Kidney (tissue), 14 donors: Measurements from ENCODE around the gene CIBAR2. TPM values are rescaled to one million over a fixed set of nuclear protein-coding genes. Genes with fewer than 3 reads are reported as not detected.

Source experiments
- DNase-seq, 5 donors: peaks; one replicate each; pipeline ENCODE4 v3.0.0-alpha.2; 2013 to 2020
- FAIRE-seq: peaks from 2 replicates; lab custom pipeline; 2012; peaks lifted over from hg19 to GRCh38; lab: Jason Lieb, UNC
- H3K27ac ChIP-seq, 2 donors: one replicate each; pipeline ENCODE4 v1.7.0; 2013; ENCODE audit warnings: low read depth in 2 of 2, low read length in 2 of 2, inconsistent platforms in 1 of 2
- H3K27me3 ChIP-seq: one replicate; pipeline ENCODE4 v1.7.1; 2013; ENCODE audit warnings: low read length, inconsistent platforms; ENCODE audit not compliant: control insufficient read depth, insufficient read depth
- H3K36me3 ChIP-seq, 3 donors: one replicate each; pipeline versions ENCODE4 v1.7.0 to v1.7.1; 2013; ENCODE audit warnings: low read length in 3 of 3, control low read depth in 1 of 3, inconsistent platforms in 1 of 3; ENCODE audit not compliant: insufficient read depth in 3 of 3, control insufficient read depth in 2 of 3
- H3K4me1 ChIP-seq, 3 donors: one replicate each; pipeline versions ENCODE4 v1.7.0 to v1.7.1; 2013; ENCODE audit warnings: low read length in 3 of 3, inconsistent platforms in 1 of 3, low read depth in 1 of 3; ENCODE audit not compliant: control insufficient read depth in 2 of 3, insufficient read depth in 2 of 3
- H3K4me3 ChIP-seq, 3 donors: one replicate each; pipeline versions ENCODE4 v1.7.0 to v1.8.1; 2013; ENCODE audit warnings: low read length in 3 of 3, control low read depth in 1 of 3, inconsistent platforms in 1 of 3
- H3K9ac ChIP-seq, 3 donors: one replicate each; pipeline versions ENCODE4 v1.7.0 to v1.7.1; 2013; ENCODE audit warnings: low read length in 3 of 3, control low read depth in 1 of 3, inconsistent platforms in 1 of 3
- H3K9me3 ChIP-seq, 3 donors: one replicate each; pipeline versions ENCODE4 v1.7.0 to v1.7.1; 2013; ENCODE audit warnings: low read length in 3 of 3, control low read depth in 1 of 3, inconsistent platforms in 1 of 3; ENCODE audit not compliant: control insufficient read depth in 2 of 3, insufficient read depth in 1 of 3
- CTCF ChIP-seq: IDR thresholded peaks from 3 replicates; pipeline ENCODE4 v1.5.1; 2012; ENCODE audit warnings: mild to moderate bottlenecking, moderate library complexity, borderline replicate concordance; ENCODE audit not compliant: insufficient read depth; ENCODE audit errors: extremely low read depth
- intact Hi-C: fragments of 100-400 bp; cut with DNase I; formaldehyde crosslinking; loops from one replicate; pipeline ENCODE4 v1.11.1; 2022
- polyA plus RNA-seq: library from polyadenylated mRNA; stranded (reverse); fragments of 350-450 nt; fragmentation: Illumina TruSeq; extraction: RNeasy Lipid Tissue Mini Kit (QIAGEN cat#74804); gene quantifications from one replicate; pipeline ENCODE4 v1.2.3, GENCODE V29; 2014; ENCODE audit warnings: low read depth, low replicate concordance; ENCODE audit not compliant: insufficient read depth
- total RNA-seq: library from RNA; stranded (reverse); fragmentation: NEBNext Ultra II Directional; extraction: Animal tissue kit (Norgen Biotek cat#: 25700); gene quantifications from one replicate; pipeline ENCODE4 v1.2.1, GENCODE V29; 2021
- donor health status: control.
- donor health status: control.
- donor health status: control.
- donor health status: control.
- donor health status: control.
- donor health status: DM: yes; HTN: yes; CAD: no.
- donor health status: Normal renal cell carcinoma (clear cell type).

Gene CIBAR2
- total and polyA plus RNA-seq, 2 donors from 2014 or later: 1.6 TPM; not detected in 1

- peaks cover 0 to 6% (median 3%) of the 10 kb centered on the region in 3 donors for H3K36me3 ChIP-seq
- H3K4me1 ChIP-seq: no peaks in the 10 kb centered on the region
- FAIRE-seq: no peak
- H3K4me3 ChIP-seq: no peak overlapping the region
- no peak for TF ChIP-seq CTCF
- intact Hi-C loops: no loop called here
- H3K9me3 ChIP-seq: no peaks in the 10 kb centered on the region
- no peak overlapping the region for H3K27ac ChIP-seq
- H3K27me3 ChIP-seq: no peaks in the 10 kb centered on the region
- DNase-seq: peak in 1 of 5 donors; percentile 47
- no peak overlapping the region for H3K9ac ChIP-seq
Measured at GRCh38 chr16:85078226-85078625, 34.0 kb downstream of the CIBAR2 start.

- FAIRE-seq (no peak), DNase-seq (peak in 1 of 5 donors; percentile 62)
- Histone ChIP-seq H3K9ac (no peak overlapping the region), H3K9me3 (no peaks in the 10 kb centered on the region), H3K4me1 (no peaks in the 10 kb centered on the region), H3K27ac (no peak overlapping the region), H3K4me3 (no peak overlapping the region), H3K27me3 (no peaks in the 10 kb centered on the region), H3K36me3 (peaks cover 0 to 7% (median 3%) of the 10 kb centered on the region in 3 donors)
- no peak for TF ChIP-seq CTCF
- intact Hi-C loops: no loop called here
Measured at GRCh38 chr16:85077576-85078125, 34.6 kb downstream of the CIBAR2 start.

GRCh38 chr16:85077039-85077438, 35.2 kb downstream of the CIBAR2 start:
- intact Hi-C loops: no loop called here
- no peak overlapping the region for H3K9ac ChIP-seq
- H3K27ac ChIP-seq: no peak overlapping the region
- no peaks in the 10 kb centered on the region for H3K9me3 ChIP-seq
- no peak for FAIRE-seq
- H3K4me1 ChIP-seq: no peaks in the 10 kb centered on the region
- no peaks in the 10 kb centered on the region for H3K27me3 ChIP-seq
- no peak overlapping the region for H3K4me3 ChIP-seq
- peaks cover 0 to 7% (median 3%) of the 10 kb centered on the region in 3 donors for H3K36me3 ChIP-seq
- DNase-seq: no peak
- no peak for TF ChIP-seq CTCF
